Right lobe of liver (tissue), 6 donors: Measurements from ENCODE around the gene CGB5. TPM values are rescaled to one million over a fixed set of nuclear protein-coding genes. Genes with fewer than 3 reads are reported as not detected.

ENCODE experiments used
- ATAC-seq, 4 donors: fragments of 200-7000 bp; cut with Tn5 transposase; one replicate each; pipeline ENCODE4 v1.9.1; 2020; ENCODE audit warnings: mild to moderate bottlenecking in 4 of 4, moderate library complexity in 4 of 4
- DNase-seq, 3 donors: peaks; one replicate each; pipeline ENCODE4 v3.0.0-alpha.2; 2020
- H3K27ac ChIP-seq, 3 donors: fragments of 200-600 bp; one replicate each; pipeline ENCODE4 v1.8.0; 2022
- H3K27me3 ChIP-seq, 2 donors: fragments of 200-600 bp; one replicate each; pipeline ENCODE4 v1.8.0; 2022
- H3K36me3 ChIP-seq, 4 donors: fragments of 200-600 bp; sonication (generic) in 1 of 4; one replicate each; pipeline versions ENCODE4 v1.5.1 to v1.8.0; 2017 to 2022; ENCODE audit warnings: control low read depth in 1 of 4
- H3K4me1 ChIP-seq, 4 donors: fragments of 200-600 bp; sonication (generic) in 1 of 4; one replicate each; pipeline versions ENCODE4 v1.5.1 to v1.8.0; 2017 to 2022; ENCODE audit warnings: control low read depth in 1 of 4
- H3K4me3 ChIP-seq, 3 donors: fragments of 200-600 bp; one replicate each; pipeline ENCODE4 v1.8.0; 2022
- H3K9me3 ChIP-seq, 4 donors: fragments of 200-600 bp; sonication (generic) in 1 of 4; one replicate each; pipeline versions ENCODE4 v1.5.1 to v1.8.0; 2017 to 2022; ENCODE audit warnings: control low read depth in 1 of 4
- POLR2A ChIP-seq: fragments of 450-650 bp; IDR thresholded peaks from one replicate; pipeline ENCODE4 v1.6.1; 2017; ENCODE audit warnings: antibody characterized with exemption, mild to moderate bottlenecking
- WGBS: methylation state at CpG from one replicate; pipeline ENCODE4 v1.1.6; 2018; ENCODE audit warnings: low coverage, low lambda C conversion rate; ENCODE audit not compliant: insufficient coverage; ENCODE audit errors: missing lambda C conversion rate; 5-methylcytosine and 5-hydroxymethylcytosine counted together
- intact Hi-C, 2 donors: fragments of 100-400 bp; cut with DNase I; formaldehyde crosslinking; loops; one replicate each; pipeline versions ENCODE4 v1.11.2 to v1.14.1; 2022
- total RNA-seq, 6 experiments: library from RNA; depleted of rRNA in 2 of 6; stranded (reverse); fragments of >200 nt in 2 of 6; fragmentation: NEBNext Ultra II Directional in 3 of 6; extraction: Animal tissue kit (Norgen Biotek cat#: 25700) in 3 of 6; gene quantifications; one replicate each; pipeline versions ENCODE4 v1.1.0 to v1.2.4, GENCODE V29; 2016 to 2023
- TF ChIP-seq, protein P1 (sequence below), 4 donors: fragments of 200-600 bp in 3 of 4; fragments of 450-650 bp in 1 of 4; IDR thresholded peaks; one replicate each; pipeline versions ENCODE4 v1.5.1 to v1.8.0; 2016 to 2022; ENCODE audit warnings: antibody characterized with exemption in 4 of 4, mild to moderate bottlenecking in 2 of 4
- donor health status: DM: no; HTN: yes; CAD: no.
- donor health status: DM: no; HTN: no; CAD: no.
- donor health status: DM: no; HTN: no; CAD: no.
- donor health status: DM: no; HTN: yes; CAD: no.
- donor health status: DM: no; HTN: yes; CAD: no.

The CGB5 gene
- total RNA-seq, 6 experiments from 2014 or later, result not detected

GRCh38 chr19:49010453-49010852, 33.2 kb upstream of the CGB5 start:
- ATAC-seq (no peak), DNase-seq (no peak)
- no peaks in the 10 kb centered on the region for H3K27me3 ChIP-seq
- no peak overlapping the region for H3K4me3 ChIP-seq
- intact Hi-C loops, result no loop called here
- H3K9me3 ChIP-seq, result no peaks in the 10 kb centered on the region
- peaks cover 0 to 35% (median 4%) of the 10 kb centered on the region in 4 donors for H3K36me3 ChIP-seq
- no peak for TF ChIP-seq POLR2A
- TF ChIP-seq, protein P1, sequence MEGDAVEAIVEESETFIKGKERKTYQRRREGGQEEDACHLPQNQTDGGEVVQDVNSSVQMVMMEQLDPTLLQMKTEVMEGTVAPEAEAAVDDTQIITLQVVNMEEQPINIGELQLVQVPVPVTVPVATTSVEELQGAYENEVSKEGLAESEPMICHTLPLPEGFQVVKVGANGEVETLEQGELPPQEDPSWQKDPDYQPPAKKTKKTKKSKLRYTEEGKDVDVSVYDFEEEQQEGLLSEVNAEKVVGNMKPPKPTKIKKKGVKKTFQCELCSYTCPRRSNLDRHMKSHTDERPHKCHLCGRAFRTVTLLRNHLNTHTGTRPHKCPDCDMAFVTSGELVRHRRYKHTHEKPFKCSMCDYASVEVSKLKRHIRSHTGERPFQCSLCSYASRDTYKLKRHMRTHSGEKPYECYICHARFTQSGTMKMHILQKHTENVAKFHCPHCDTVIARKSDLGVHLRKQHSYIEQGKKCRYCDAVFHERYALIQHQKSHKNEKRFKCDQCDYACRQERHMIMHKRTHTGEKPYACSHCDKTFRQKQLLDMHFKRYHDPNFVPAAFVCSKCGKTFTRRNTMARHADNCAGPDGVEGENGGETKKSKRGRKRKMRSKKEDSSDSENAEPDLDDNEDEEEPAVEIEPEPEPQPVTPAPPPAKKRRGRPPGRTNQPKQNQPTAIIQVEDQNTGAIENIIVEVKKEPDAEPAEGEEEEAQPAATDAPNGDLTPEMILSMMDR (IDR thresholded peaks at IDR 0.05), result no peak
- no peaks in the 10 kb centered on the region for H3K4me1 ChIP-seq
- no CpG with 5 or more reads among the region's 18 CpGs for WGBS
- no peak overlapping the region for H3K27ac ChIP-seq

- ATAC-seq, result no peak
- H3K36me3 ChIP-seq, result peaks cover 0 to 35% (median 3%) of the 10 kb centered on the region in 4 donors
These were observed 32.5 kb upstream of the CGB5 start for GRCh38 chr19:49011194-49011593.

GRCh38 chr19:49014123-49014869, 29.4 kb upstream of the CGB5 start:
- no peak overlapping the region for H3K27ac ChIP-seq
- ATAC-seq, result no peak
- 93% methylated on average over 5 of the region's 32 CpGs for whole genome bisulfite sequencing
- H3K27me3 ChIP-seq, result no peaks in the 10 kb centered on the region
- no peaks in the 10 kb centered on the region for H3K9me3 ChIP-seq
- peaks cover 0 to 16% (median 0%) of the 10 kb centered on the region in 4 donors for H3K4me1 ChIP-seq
- DNase-seq, result no peak
- no peak overlapping the region for H3K4me3 ChIP-seq
- H3K36me3 ChIP-seq, result peaks cover 0 to 17% (median 2%) of the 10 kb centered on the region in 4 donors
- no peak for TF ChIP-seq POLR2A
- TF ChIP-seq, protein P1 (IDR thresholded peaks at IDR 0.05), result no peak
- intact Hi-C loops, result no loop called here

More at GRCh38 chr19:49011194-49011593, 32.5 kb upstream of the CGB5 start:
- intact Hi-C loops, result no loop called here
- no peaks in the 10 kb centered on the region for H3K4me1 ChIP-seq
- H3K4me3 ChIP-seq, result no peak overlapping the region
- DNase-seq, result no peak
- H3K9me3 ChIP-seq, result no peaks in the 10 kb centered on the region
- no peak overlapping the region for H3K27ac ChIP-seq
- WGBS, result 40% methylated on average over 3 of the region's 17 CpGs
- TF ChIP-seq, protein P1 (IDR thresholded peaks at IDR 0.05), result no peak
- no peak for TF ChIP-seq POLR2A
- H3K27me3 ChIP-seq, result no peaks in the 10 kb centered on the region

DNA sequence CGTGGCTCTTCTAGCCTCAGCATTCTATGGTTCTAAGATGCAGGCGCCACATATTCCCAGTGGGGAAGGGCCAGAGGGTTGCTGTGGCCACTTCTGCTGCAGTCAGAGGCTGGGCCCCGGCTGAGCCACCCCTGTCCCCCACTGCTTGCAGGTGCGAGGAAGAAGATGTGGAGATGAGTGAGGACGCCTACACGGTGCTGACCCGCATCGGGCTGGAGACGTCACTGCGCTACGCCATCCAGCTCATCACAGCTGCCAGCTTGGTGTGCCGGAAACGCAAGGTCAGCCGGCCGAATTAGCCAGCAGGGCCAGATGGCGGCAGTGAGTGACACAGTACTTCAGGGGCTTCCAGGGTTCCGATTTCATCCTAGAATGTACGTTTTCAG, 28.8 kb upstream of the CGB5 start:
- no peak overlapping the region for H3K4me3 ChIP-seq
- H3K27ac ChIP-seq, result no peak overlapping the region
- peaks cover 0 to 11% (median 2%) of the 10 kb centered on the region in 4 donors for H3K36me3 ChIP-seq
- intact Hi-C loops, result no loop called here
- TF ChIP-seq, protein P1 (IDR thresholded peaks at IDR 0.05), result no peak
- TF ChIP-seq POLR2A, result no peak
- DNase-seq (no peak), ATAC-seq (no peak)
- H3K9me3 ChIP-seq, result no peaks in the 10 kb centered on the region
- peaks cover 0 to 18% (median 0%) of the 10 kb centered on the region in 4 donors for H3K4me1 ChIP-seq
- no peaks in the 10 kb centered on the region for H3K27me3 ChIP-seq
- WGBS, result 75% methylated on average over 5 of the region's 18 CpGs
